HG03575 (cell line): ENCODE data around the gene ATP5MC2.
"Not testable (repeated sequence)": the region's sequence is repeated elsewhere in the genome, so short reads cannot be mapped to it uniquely, and the experiment has no call there.

Experiments used
- ATAC-seq: cut with Tn5 transposase; IDR thresholded peaks from one replicate; pipeline ENCODE4 v1.9.1; 2021; ENCODE audit not compliant: unreplicated experiment, insufficient number of reproducible peaks, low FRiP score; ENCODE audit errors: extremely low read depth

ATP5MC2 gene

GRCh38 chr12:53695152-53696145 lies 19.6 kb upstream of the ATP5MC2 start:
- no peak for ATAC-seq

GRCh38 chr12:53694756-53695151 lies 18.9 kb upstream of the ATP5MC2 start:
- no peak for ATAC-seq

- ATAC-seq = no peak
These were observed 12.3 kb upstream of the ATP5MC2 start for GRCh38 chr12:53688134-53688533.

- no peak for ATAC-seq
These were observed 10.6 kb upstream of the ATP5MC2 start for GRCh38 chr12:53686436-53686835.

- ATAC-seq = no peak
These were observed 8.9 kb upstream of the ATP5MC2 start for GRCh38 chr12:53684654-53685220.

- no peak for ATAC-seq
These were observed 8.1 kb upstream of the ATP5MC2 start for GRCh38 chr12:53683983-53684382.

- no peak for ATAC-seq
These were observed 7.6 kb upstream of the ATP5MC2 start for GRCh38 chr12:53683494-53683893.

- ATAC-seq = not testable (repeated sequence)
These were observed 4.2 kb upstream of the ATP5MC2 start for GRCh38 chr12:53680061-53680460.

- ATAC-seq = no peak
These were observed 1.9 kb upstream of the ATP5MC2 start for GRCh38 chr12:53677800-53678148.

GRCh38 chr12:53677016-53677799 lies 1.3 kb upstream of the ATP5MC2 start:
- no peak for ATAC-seq

GRCh38 chr12:53676656-53677015 lies 753 bp upstream of the ATP5MC2 start:
- no peak for ATAC-seq

- no peak for ATAC-seq
These were observed 744 bp downstream of the ATP5MC2 start for GRCh38 chr12:53674977-53675700.

GRCh38 chr12:53670971-53671370 lies 4.9 kb downstream of the ATP5MC2 start:
- ATAC-seq = no peak

GRCh38 chr12:53670308-53670707 lies 5.6 kb downstream of the ATP5MC2 start:
- ATAC-seq = no peak

GRCh38 chr12:53667080-53667479 lies 8.8 kb downstream of the ATP5MC2 start:
- no peak for ATAC-seq

- ATAC-seq = no peak
These were observed 10.9 kb downstream of the ATP5MC2 start for GRCh38 chr12:53664936-53665335.

GRCh38 chr12:53664191-53664590 lies 11.7 kb downstream of the ATP5MC2 start:
- ATAC-seq = no peak

- no peak for ATAC-seq
These were observed 15.8 kb downstream of the ATP5MC2 start for GRCh38 chr12:53660041-53660440.

- no peak for ATAC-seq
These were observed 16.3 kb downstream of the ATP5MC2 start for GRCh38 chr12:53659571-53659981.
